ENCODE measurements around the gene CACNG3. TPM values are rescaled to one million over a fixed set of nuclear protein-coding genes. Genes with fewer than 3 reads are reported as not detected.

CACNG3 gene
- total and polyA plus RNA-seq, 2 of the 13 experiments (the other 11 are each of a cell fraction or from before 2014, with no cell fraction given), result not detected

GRCh38 chr16:24353622-24354021, 97.5 kb downstream of the CACNG3 start:
- H3K4me3 ChIP-seq (replicated peaks in 1 of 3; ENCODE audit: insufficient read depth in 1 of 3, low read depth in 2 of 3, low read length in 3 of 3), result no peak overlapping the region
- 22% methylated on average over 5 of the region's 5 CpGs for WGBS (ENCODE audit: low lambda C conversion rate)
- ATAC-seq (no peak), DNase-seq (ENCODE audit: low spot score) (no peak), FAIRE-seq (no peak)
- in situ Hi-C loops (cut with HindIII; ENCODE audit: extremely low pct_ligation_motif_present, low pct_unique_long_range_greater_than_20kb) (no loop called here), intact Hi-C loops (cut with micrococcal nuclease; ENCODE audit: unreplicated experiment) (no loop called here)
- ChIA-PET POLR2A (no interaction called here), CTCF (ENCODE audit: low intra/inter-chr PET ratio, low total read pairs) (no interaction called here)
- H3K4me1 ChIP-seq (ENCODE audit: insufficient read depth, low read length), result no peaks in the 10 kb centered on the region
- H4K20me1 ChIP-seq (ENCODE audit: insufficient read depth, low read length), result no peaks in the 10 kb centered on the region
- H3K27ac ChIP-seq (ENCODE audit: extremely low read length, insufficient read depth, low read length), result no peak overlapping the region
- H3K9ac ChIP-seq (ENCODE audit: insufficient read depth, low read depth, low read length), result no peak overlapping the region
- no TSS peak for BruUV-seq (replicated peaks)
- no peaks in the 10 kb centered on the region for H3K9me3 ChIP-seq (ENCODE audit: low read length)
- TF ChIP-seq ZNF501 (CRISPR knock-in tag; IDR thresholded peaks at IDR 0.05), result no peak
- no peak for TF ChIP-seq ZMAT5 (CRISPR knock-in tag; IDR thresholded peaks at IDR 0.05; ENCODE audit: borderline replicate concordance, low read depth)
- TF ChIP-seq HOXA9 (CRISPR knock-in tag; IDR thresholded peaks at IDR 0.05; ENCODE audit: borderline replicate concordance), result no peak
- no peak for TF ChIP-seq AHR (CRISPR knock-in tag; IDR thresholded peaks at IDR 0.05)
- TF ChIP-seq ZNF850 (CRISPR knock-in tag; conservative IDR thresholded peaks at IDR 0.05), result no peak
- TF ChIP-seq SOX13 (IDR thresholded peaks at IDR 0.05), result no peak
- TF ChIP-seq SOX13 (CRISPR knock-in tag; conservative IDR thresholded peaks at IDR 0.05 in 1 of 2, IDR thresholded peaks at IDR 0.05 in 1 of 2), result no peak
- no peak for TF ChIP-seq KLF16 (CRISPR knock-in tag; IDR thresholded peaks at IDR 0.05)
- no peak for TF ChIP-seq ZNF800 (CRISPR knock-in tag; IDR thresholded peaks at IDR 0.05)
- TF ChIP-seq ZNF292 (CRISPR knock-in tag; IDR thresholded peaks at IDR 0.05; ENCODE audit: borderline replicate concordance, low read depth), result no peak
- TF ChIP-seq GATAD2A (CRISPR knock-in tag; IDR thresholded peaks at IDR 0.05), result no peak
- no peak for TF ChIP-seq AHDC1 (CRISPR knock-in tag; IDR thresholded peaks at IDR 0.05; ENCODE audit: borderline replicate concordance)
- no peak for TF ChIP-seq ZSCAN20 (CRISPR knock-in tag; IDR thresholded peaks at IDR 0.05; ENCODE audit: borderline replicate concordance)
- H3K27me3 ChIP-seq (ENCODE audit: control insufficient read depth in 1 of 2, insufficient read depth in 2 of 2, low read length in 2 of 2), result peaks cover 0 to 7% of the 10 kb centered on the region in 2 experiments; a peak in 3 of 5 replicates
- no peak overlapping the region for H3K4me2 ChIP-seq (ENCODE audit: low read depth, low read length)
- H3K79me2 ChIP-seq (ENCODE audit: insufficient read depth, low read length), result no peaks in the 10 kb centered on the region
- no peak overlapping the region for H2AFZ ChIP-seq (ENCODE audit: low read length)
- H3K36me3 ChIP-seq (replicated peaks in 1 of 2; ENCODE audit: control insufficient read depth in 1 of 2, insufficient read depth in 2 of 2, low read length in 2 of 2), result no peaks in the 10 kb centered on the region
